NCI-H510A (cell line): ENCODE measurements around the gene ZNF677.
"Not testable (repeated sequence)": the region's sequence is repeated elsewhere in the genome, so short reads cannot be mapped to it uniquely, and the experiment has no call there.

Experiments used
- DNase-seq: peaks from one replicate; lab custom pipeline; 2025; lab: John Stamatoyannopoulos, UW

ZNF677 gene

DNA sequence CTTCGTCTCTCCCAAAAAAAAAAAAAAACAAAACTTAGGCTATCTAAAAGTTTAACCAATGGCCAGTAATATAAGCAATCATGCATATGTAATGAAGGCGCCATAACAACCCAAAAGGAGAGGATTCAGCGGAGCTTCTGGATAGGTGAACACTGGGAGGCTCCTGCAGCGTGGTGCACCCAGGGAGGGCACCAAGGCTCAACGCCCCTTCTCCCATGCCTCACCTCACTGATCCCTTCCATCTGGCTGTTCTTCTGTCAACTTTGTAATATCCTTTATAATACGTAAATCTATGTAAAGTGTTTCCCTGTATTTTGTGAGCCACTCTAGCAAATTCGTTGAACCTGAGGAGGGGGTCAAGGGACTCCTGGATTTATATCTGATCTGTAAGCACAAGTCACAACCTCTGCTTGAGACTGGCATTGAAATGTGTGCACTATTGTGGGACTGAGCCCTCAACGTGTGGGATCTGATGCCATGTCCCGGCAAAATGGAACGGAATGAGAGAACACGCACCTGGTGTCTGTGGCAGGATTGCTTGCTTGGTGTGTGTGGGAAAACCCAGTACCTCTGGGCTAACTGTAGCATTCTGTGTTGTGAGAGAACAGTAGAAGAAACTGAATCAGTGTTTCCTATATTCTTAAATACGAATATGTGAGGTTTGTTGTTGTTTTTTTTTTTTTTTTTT, 61.0 kb downstream of the ZNF677 start:
- no peak for DNase-seq

GRCh38 chr19:53192771-53193534, 61.7 kb downstream of the ZNF677 start, which contains the start of gene ZNF665:
TSS of gene ZNF665 (minus strand) at chr19:53193358. CDS start at chr19:53182898, 10,460 bp downstream.
- DNase-seq: no peak

- DNase-seq: no peak
These were observed 64.4 kb downstream of the ZNF677 start for GRCh38 chr19:53190253-53190652.

GRCh38 chr19:53189691-53190198, 64.9 kb downstream of the ZNF677 start:
- DNase-seq: not testable (repeated sequence)
